ENCODE results near the gene SLC4A3. TPM values are rescaled to one million over a fixed set of nuclear protein-coding genes. Genes with fewer than 3 reads are reported as not detected.

SLC4A3 gene
- total RNA-seq, 1 experiment from 2014 or later = 8.7 TPM

GRCh38 chr2:219578811-219579613 is 48.4 kb upstream of the SLC4A3 start:
- peaks cover 44% of the 10 kb centered on the region for H3K4me1 Mint-ChIP-seq
- POLR2A ChIA-PET = no interaction called here
- H3K36me3 Mint-ChIP-seq = no peaks in the 10 kb centered on the region
- H3K4me3 Mint-ChIP-seq = no peak overlapping the region
- H3K27me3 Mint-ChIP-seq (ENCODE audit: low read depth) = peaks cover 23% of the 10 kb centered on the region; the same call in 1 of the 2 replicates
- no peak overlapping the region for H3K27ac Mint-ChIP-seq
- no peak for TF ChIP-seq E2F4 (CRISPR knock-in tag; IDR thresholded peaks at IDR 0.05; ENCODE audit: borderline replicate concordance, low read depth)
- TF ChIP-seq IRF1 (CRISPR knock-in tag; IDR thresholded peaks at IDR 0.05) = no peak
- TF ChIP-seq MXD4 (CRISPR knock-in tag; IDR thresholded peaks at IDR 0.05; ENCODE audit: borderline replicate concordance) = no peak
- TF ChIP-seq GRHL2 (CRISPR knock-in tag; IDR thresholded peaks at IDR 0.05; ENCODE audit: insufficient replicate concordance, severe bottlenecking) = no peak
- TF ChIP-seq EMX1 (CRISPR knock-in tag; IDR thresholded peaks at IDR 0.05) = no peak
- DNase-seq (ENCODE audit: low spot score) (no peak), ATAC-seq (no peak)
- CTCF ChIA-PET = interaction anchor here (0.7 to 4.9 kb wide), 2 partner anchors 18 to 60 kb away, joined by 3 to 44 read pairs; no protein-coding TSS in a partner anchor
- H3K9me3 Mint-ChIP-seq = no peaks in the 10 kb centered on the region

GRCh38 chr2:219581346-219581745 is 46.1 kb upstream of the SLC4A3 start:
- no peak for ATAC-seq
- ChIA-PET POLR2A (no interaction called here), CTCF (interaction anchor here (4.9 kb wide), 1 partner anchor 20 kb away, joined by 44 read pairs; no protein-coding TSS in a partner anchor)
- H3K4me3 Mint-ChIP-seq = no peak overlapping the region
- H3K27me3 Mint-ChIP-seq (ENCODE audit: low read depth) = peaks cover 26% of the 10 kb centered on the region
- DNase-seq (ENCODE audit: low spot score) = no peak
- peaks cover 31% of the 10 kb centered on the region for H3K4me1 Mint-ChIP-seq
- no peaks in the 10 kb centered on the region for H3K36me3 Mint-ChIP-seq
- no peak overlapping the region for H3K27ac Mint-ChIP-seq
- no peaks in the 10 kb centered on the region for H3K9me3 Mint-ChIP-seq
- no peak for TF ChIP-seq ZNF416 (CRISPR knock-in tag; IDR thresholded peaks at IDR 0.05)
- no peak for TF ChIP-seq GABPB1 (CRISPR knock-in tag; IDR thresholded peaks at IDR 0.05)
- TF ChIP-seq EMX1 (CRISPR knock-in tag; IDR thresholded peaks at IDR 0.05) = no peak
- no peak for TF ChIP-seq IRF2 (CRISPR knock-in tag; IDR thresholded peaks at IDR 0.05; ENCODE audit: borderline replicate concordance, low read depth)
- no peak for TF ChIP-seq ELF4 (CRISPR knock-in tag; IDR thresholded peaks at IDR 0.05; ENCODE audit: low read depth)
- TF ChIP-seq NR1H2 (CRISPR knock-in tag; IDR thresholded peaks at IDR 0.05) = no peak
- no peak for TF ChIP-seq ZNF671 (CRISPR knock-in tag; IDR thresholded peaks at IDR 0.05)
- no peak for TF ChIP-seq PREB (CRISPR knock-in tag; IDR thresholded peaks at IDR 0.05; ENCODE audit: borderline replicate concordance)
- TF ChIP-seq AFF4 (CRISPR knock-in tag; IDR thresholded peaks at IDR 0.05; ENCODE audit: borderline replicate concordance) = no peak
- no peak for TF ChIP-seq FOXK1 (CRISPR knock-in tag; IDR thresholded peaks at IDR 0.05)
- no peak for TF ChIP-seq HMGA2 (CRISPR knock-in tag; IDR thresholded peaks at IDR 0.05)
- TF ChIP-seq USF1 (CRISPR knock-in tag; IDR thresholded peaks at IDR 0.05) = no peak
- no peak for TF ChIP-seq ZNF532 (CRISPR knock-in tag; IDR thresholded peaks at IDR 0.05; ENCODE audit: borderline replicate concordance)
- no peak for TF ChIP-seq FOXJ3 (CRISPR knock-in tag; IDR thresholded peaks at IDR 0.05; ENCODE audit: borderline replicate concordance)
- no peak for TF ChIP-seq E2F1 (CRISPR knock-in tag; IDR thresholded peaks at IDR 0.05)
- TF ChIP-seq ETV6 (CRISPR knock-in tag; IDR thresholded peaks at IDR 0.05) = no peak
- TF ChIP-seq FOXP1 (CRISPR knock-in tag; IDR thresholded peaks at IDR 0.05; ENCODE audit: borderline replicate concordance) = no peak
